ENCODE data around the gene ANKFY1. TPM values are rescaled to one million over a fixed set of nuclear protein-coding genes. Genes with fewer than 3 reads are reported as not detected.

The ANKFY1 gene
- polyA plus RNA-seq, 3 donors: 13.5 to 46.1 (median 21.7) TPM

GRCh38 chr17:4235372-4236279 is 28.2 kb downstream of the ANKFY1 start:
- Mint-ChIP-seq H3K27ac (no peak overlapping the region), H3K9me3 (no peaks in the 10 kb centered on the region), H3K4me1 (peaks cover 2% of the 10 kb centered on the region), H3K4me3 (no peak overlapping the region), H3K36me3 (peaks cover 63 to 89% of the 10 kb centered on the region in 2 donors), H3K27me3 (ENCODE audit: low read depth in 3 of 3) (no peaks in the 10 kb centered on the region)
- TF ChIP-seq CTCF (IDR thresholded peaks at IDR 0.05): no peak
- Histone ChIP-seq H2AFZ (ENCODE audit: insufficient read depth, low read depth, low read length, poor library complexity, severe bottlenecking) (no peak overlapping the region), H3K27me3 (ENCODE audit: control insufficient read depth in 2 of 2, insufficient read depth in 2 of 2, low read length in 2 of 2) (no peaks in the 10 kb centered on the region), H3K27ac (ENCODE audit: low read depth in 1 of 2, low read length in 2 of 2) (no peak overlapping the region), H3K4me1 (ENCODE audit: control insufficient read depth in 1 of 2, insufficient read depth in 2 of 2, low read length in 2 of 2) (no peaks in the 10 kb centered on the region), H3K4me2 (replicated peaks; ENCODE audit: extremely low read depth, low read length, poor library complexity, severe bottlenecking) (no peak overlapping the region), H3K79me2 (ENCODE audit: insufficient read depth, low read length) (no peaks in the 10 kb centered on the region), H4K20me1 (ENCODE audit: insufficient read depth, low read length) (peaks cover 85% of the 10 kb centered on the region), H3K9ac (ENCODE audit: insufficient read depth, low read length, poor library complexity, severe bottlenecking) (no peak overlapping the region), H3K36me3 (replicated peaks in 1 of 2; ENCODE audit: control insufficient read depth in 1 of 2, insufficient read depth in 2 of 2, low read length in 2 of 2) (peaks cover 76 to 97% of the 10 kb centered on the region in 2 donors), H3K4me3 (replicated peaks in 1 of 3; ENCODE audit: low read depth in 2 of 3, low read length in 3 of 3) (no peak overlapping the region), H3K9me3 (replicated peaks in 1 of 2; ENCODE audit: control insufficient read depth in 1 of 2, insufficient read depth in 1 of 2, low read length in 2 of 2) (no peaks in the 10 kb centered on the region)
- 89% methylated on average over 1 of the region's 8 CpGs for WGBS (ENCODE audit: insufficient coverage)
- intact Hi-C loops (cut with micrococcal nuclease): no loop called here
- DNase-seq: no peak

GRCh38 chr17:4234401-4234800 is 29.4 kb downstream of the ANKFY1 start:
- H3K4me3 Mint-ChIP-seq: no peak overlapping the region
- H3K27me3 ChIP-seq (ENCODE audit: control insufficient read depth in 2 of 2, insufficient read depth in 2 of 2, low read length in 2 of 2): no peaks in the 10 kb centered on the region
- H3K27me3 Mint-ChIP-seq (ENCODE audit: low read depth in 3 of 3): no peaks in the 10 kb centered on the region
- no peak overlapping the region for H2AFZ ChIP-seq (ENCODE audit: insufficient read depth, low read depth, low read length, poor library complexity, severe bottlenecking)
- no peaks in the 10 kb centered on the region for H3K79me2 ChIP-seq (ENCODE audit: insufficient read depth, low read length)
- H3K36me3 Mint-ChIP-seq: peaks cover 63 to 86% of the 10 kb centered on the region in 2 donors
- no peak for TF ChIP-seq CTCF (IDR thresholded peaks at IDR 0.05)
- no peak overlapping the region for H3K4me2 ChIP-seq (replicated peaks; ENCODE audit: extremely low read depth, low read length, poor library complexity, severe bottlenecking)
- no peak overlapping the region for H3K27ac ChIP-seq (ENCODE audit: low read depth in 1 of 2, low read length in 2 of 2)
- peaks cover 78 to 97% of the 10 kb centered on the region in 2 donors for H3K36me3 ChIP-seq (replicated peaks in 1 of 2; ENCODE audit: control insufficient read depth in 1 of 2, insufficient read depth in 2 of 2, low read length in 2 of 2)
- peaks cover 2% of the 10 kb centered on the region for H3K4me1 Mint-ChIP-seq
- peaks cover 82% of the 10 kb centered on the region for H4K20me1 ChIP-seq (ENCODE audit: insufficient read depth, low read length)
- H3K4me1 ChIP-seq (ENCODE audit: control insufficient read depth in 1 of 2, insufficient read depth in 2 of 2, low read length in 2 of 2): no peaks in the 10 kb centered on the region
- no peaks in the 10 kb centered on the region for H3K9me3 ChIP-seq (replicated peaks in 1 of 2; ENCODE audit: control insufficient read depth in 1 of 2, insufficient read depth in 1 of 2, low read length in 2 of 2)
- no peaks in the 10 kb centered on the region for H3K9me3 Mint-ChIP-seq
- H3K27ac Mint-ChIP-seq: no peak overlapping the region
- no peak overlapping the region for H3K9ac ChIP-seq (ENCODE audit: insufficient read depth, low read length, poor library complexity, severe bottlenecking)
- no peak for DNase-seq
- no peak overlapping the region for H3K4me3 ChIP-seq (replicated peaks in 1 of 3; ENCODE audit: low read depth in 2 of 3, low read length in 3 of 3)
- intact Hi-C loops (cut with micrococcal nuclease): no loop called here
